ENCODE results near the gene BCOR.
A peak's percentile ranks its signal among the peaks of the same experiment; 100 is the strongest.

Gene BCOR

DNA sequence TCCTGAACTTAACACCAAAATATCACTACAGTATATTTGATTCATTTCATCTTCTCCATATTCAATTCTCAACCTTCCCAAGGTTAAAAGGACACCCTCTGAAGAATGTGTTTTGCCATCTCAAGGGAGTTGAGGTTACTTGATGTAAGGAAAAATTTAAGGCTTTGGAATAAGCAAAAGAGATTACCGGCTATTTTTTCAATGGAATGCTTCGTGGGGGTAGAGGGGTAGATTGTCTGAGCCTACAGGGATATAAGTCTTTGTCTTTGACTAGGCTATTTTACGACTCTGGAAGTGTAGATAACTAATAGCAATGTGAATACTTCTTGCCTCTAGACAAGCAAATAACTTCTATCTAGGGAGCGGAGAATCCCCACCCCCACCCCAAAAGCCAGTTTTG lies 78.2 kb downstream of the BCOR start:
- no peak for DNase-seq (ENCODE audit: low spot score)

DNA sequence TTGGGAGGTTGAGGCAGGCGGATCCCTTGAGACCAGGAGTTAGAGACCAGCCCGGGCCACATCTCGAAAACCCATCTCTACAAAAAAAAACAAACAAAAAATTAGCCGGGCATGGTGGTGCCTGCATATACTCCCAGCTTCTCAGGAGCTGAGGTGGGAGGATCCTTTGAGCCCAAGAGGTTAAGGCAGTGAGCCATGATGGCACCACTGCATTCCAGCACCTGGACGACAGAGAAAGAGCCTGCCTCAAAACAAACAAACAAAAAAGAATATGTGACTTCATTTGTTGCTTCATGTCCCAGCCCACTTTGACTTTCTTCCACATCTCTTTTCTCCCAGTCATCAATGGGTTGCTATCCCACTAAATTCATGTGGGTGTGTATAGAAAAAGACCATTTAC lies 79.7 kb downstream of the BCOR start:
- DNase-seq (ENCODE audit: low spot score) = no peak

DNA sequence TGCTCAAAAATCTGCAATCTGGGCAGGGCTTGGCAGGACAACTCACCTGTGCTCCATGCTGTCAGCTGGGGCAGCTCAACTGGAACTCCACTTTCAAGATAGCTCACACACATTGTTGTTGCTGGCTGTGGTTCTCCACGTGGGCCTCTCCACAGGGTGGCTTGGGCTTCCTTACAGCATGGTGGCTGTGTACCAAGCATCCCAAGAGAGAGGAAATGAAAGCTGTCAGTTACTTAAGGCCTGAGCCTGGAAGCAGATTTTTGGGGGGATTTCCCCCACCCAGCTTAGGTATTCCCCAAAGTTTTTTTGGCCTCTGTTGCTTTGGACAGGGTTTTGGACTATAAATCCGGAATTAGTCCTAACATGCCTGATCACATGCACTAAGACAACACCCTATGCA lies 81.0 kb downstream of the BCOR start:
- no peak for DNase-seq (ENCODE audit: low spot score)

DNA sequence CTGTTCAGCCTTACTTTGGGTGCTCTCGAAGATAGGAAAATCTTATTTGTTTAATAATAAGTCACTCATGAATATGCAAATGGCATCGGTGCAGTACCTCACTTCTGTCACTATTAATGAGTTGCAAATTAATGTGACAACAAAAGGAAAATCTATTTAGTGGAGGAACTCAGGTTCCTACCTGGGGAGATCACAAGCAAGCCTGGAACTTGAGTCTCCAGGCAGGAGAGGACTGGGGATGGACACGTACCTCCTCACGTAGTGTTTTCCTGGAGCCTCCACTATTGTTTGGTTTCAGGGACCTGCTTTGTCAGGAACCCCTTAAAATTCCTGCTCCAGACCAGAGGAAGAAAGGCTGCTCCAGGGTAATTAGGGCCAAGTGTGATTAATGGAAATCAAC lies 82.1 kb downstream of the BCOR start:
- DNase-seq (ENCODE audit: low spot score) = no peak

- no peak for DNase-seq (ENCODE audit: low spot score)
These were observed 84.2 kb downstream of the BCOR start for GRCh38 chrX:40013266-40014195.

DNA sequence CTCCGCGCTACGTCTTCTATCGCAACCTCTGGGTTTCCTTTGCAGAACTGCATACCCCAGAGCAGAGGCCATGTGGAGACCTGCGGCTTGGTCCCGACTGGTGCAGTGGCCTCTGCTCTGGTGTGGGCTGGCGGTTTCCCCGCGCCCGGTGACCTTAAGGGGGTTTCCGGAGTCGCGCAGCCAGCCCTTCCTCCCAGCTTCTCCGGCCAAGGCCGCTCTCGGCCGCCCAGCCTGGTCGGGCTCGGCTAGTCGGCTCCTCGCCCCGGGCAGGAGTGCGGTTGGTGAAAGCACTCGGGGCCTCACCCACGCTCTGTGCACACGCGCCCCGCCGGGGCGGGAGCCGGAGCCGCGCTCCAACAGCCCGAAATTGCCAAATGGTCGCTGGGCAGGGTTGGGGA lies 84.9 kb downstream of the BCOR start:
- DNase-seq (ENCODE audit: low spot score) = peak; percentile 52

DNA sequence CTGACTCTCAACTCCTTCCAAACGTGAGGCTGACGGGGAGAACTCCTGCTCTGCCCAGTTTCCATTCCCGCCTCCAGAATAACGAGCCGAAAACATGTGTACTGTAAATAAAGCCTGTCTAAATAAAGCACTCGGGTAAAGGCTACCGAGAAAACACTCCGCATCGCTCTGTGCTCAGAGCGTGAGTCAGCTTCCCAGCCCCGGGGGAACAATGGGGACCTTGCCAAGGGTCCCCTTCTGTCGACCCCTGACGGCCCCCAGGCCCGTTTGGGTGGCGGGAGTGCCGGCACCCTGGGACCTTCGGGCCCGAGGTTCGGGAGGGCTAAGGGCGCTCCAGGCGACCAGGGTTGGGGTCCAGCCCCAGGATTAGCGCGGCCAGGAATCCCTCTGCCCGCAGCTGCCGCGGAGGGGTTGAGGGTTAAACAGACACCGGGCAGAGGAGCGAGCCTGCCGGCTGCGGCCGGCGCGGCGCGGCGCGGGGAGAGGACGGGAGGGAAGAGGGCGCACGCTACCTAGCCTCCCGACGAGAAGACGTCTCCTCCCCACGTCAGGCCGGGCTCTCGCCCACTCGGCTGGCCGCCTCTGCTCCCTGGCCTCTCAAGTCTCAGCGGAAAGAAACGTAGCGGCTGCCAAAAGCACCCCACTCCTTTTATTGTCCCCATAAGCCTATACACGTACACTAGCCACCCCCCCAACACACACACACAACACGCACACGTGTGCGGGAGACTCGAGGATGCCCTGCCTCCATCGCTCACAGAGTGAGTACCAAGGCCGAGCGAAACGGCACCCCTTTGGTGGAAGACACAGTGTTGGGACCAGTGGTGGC lies 85.5 kb downstream of the BCOR start:
- peak; percentile 77 for DNase-seq (ENCODE audit: low spot score)

DNA sequence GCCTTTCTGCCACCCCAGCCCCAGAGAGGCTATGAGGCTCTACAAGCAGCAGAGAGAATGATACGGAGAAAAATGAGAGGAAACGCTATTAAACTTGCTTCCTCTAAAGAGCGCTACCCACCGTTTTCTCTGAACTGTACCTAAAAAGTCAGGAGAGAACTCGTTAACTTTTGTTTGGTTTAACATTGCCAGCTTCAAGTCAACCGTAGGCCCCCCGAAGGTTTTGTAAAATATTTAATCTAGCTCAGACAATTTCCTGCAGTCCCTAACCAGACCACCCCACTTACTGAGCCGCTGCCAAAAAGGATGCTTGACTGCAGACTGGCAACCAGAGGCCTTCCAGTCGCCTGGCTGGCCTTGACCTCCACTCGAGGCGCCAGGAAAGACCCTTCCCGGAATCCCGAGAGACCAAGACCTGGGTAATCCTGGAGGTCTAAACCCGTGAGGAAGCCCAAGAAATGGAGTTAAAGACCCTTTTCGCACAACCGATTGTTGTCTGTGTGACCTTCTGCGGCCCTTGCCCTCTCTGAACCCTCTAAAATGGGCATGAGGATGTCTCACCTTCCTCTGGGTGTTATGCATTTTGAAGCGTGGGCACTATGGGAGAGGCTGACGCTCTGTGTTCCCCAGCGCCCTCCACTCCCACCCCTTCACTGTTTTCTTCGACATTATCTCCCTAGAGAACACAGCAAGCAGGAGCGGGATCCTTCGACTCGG lies 86.3 kb downstream of the BCOR start:
- DNase-seq (ENCODE audit: low spot score) = no peak

GRCh38 chrX:40010550-40011321 lies 87.0 kb downstream of the BCOR start:
- DNase-seq (ENCODE audit: low spot score) = no peak

DNA sequence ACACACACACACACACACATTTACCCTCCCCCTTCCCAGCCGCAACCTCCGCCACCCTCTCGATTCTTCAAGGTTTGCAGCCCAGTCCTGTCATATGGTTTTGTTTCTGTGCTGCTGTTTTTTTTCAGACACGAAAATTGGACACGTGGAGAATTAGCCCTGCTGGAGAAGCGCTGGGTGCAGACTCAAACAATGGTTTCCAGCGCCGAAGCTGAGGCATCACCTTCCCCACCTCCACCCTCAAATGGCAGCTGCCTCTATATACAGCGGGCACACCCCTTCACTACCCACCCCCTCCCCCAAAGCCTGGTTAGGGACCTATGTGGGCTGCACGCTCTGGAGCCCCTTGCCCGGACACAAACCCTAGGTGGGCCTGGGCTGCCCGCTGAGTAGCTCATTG lies 87.9 kb downstream of the BCOR start:
- no peak for DNase-seq (ENCODE audit: low spot score)

GRCh38 chrX:40009462-40009851 lies 88.3 kb downstream of the BCOR start:
- DNase-seq (ENCODE audit: low spot score) = no peak

DNA sequence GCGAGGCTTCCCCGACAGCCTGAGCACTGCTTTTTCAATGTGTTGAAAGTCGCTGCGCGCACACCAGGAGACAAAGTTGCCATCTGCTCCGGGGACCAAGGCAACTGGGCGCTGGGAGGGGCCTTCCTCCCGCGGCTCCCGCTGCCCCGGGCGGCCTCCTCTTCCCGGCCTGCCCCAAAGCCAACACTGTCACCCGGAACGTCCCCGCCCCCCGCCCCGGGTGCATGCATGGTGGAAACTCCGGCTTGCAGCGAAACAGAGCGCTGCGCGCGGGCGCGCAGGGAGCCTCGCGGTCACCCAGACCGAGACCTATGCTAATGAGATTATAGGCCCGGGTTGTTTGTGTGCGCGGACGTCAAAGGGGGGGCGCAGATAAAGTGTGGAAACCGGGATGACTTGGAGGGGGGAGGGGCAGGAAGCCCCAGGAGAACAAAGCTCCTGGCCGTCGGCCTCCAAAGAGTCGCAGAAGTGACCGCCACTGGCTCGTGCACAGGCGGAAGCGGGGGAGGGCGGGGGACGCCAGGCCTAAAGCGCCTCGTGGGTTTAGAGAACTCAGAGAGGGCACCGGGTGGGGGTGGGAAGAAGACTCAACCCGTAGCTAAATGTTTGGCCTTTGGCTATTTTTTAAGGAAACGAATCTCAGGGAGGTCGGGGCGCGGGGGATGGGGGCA lies 88.8 kb downstream of the BCOR start:
- no peak for DNase-seq (ENCODE audit: low spot score)

- no peak for DNase-seq (ENCODE audit: low spot score)
These were observed 89.7 kb downstream of the BCOR start for GRCh38 chrX:40007756-40008705.

- DNase-seq (ENCODE audit: low spot score) = no peak
These were observed 90.5 kb downstream of the BCOR start for GRCh38 chrX:40007131-40007755.

DNA sequence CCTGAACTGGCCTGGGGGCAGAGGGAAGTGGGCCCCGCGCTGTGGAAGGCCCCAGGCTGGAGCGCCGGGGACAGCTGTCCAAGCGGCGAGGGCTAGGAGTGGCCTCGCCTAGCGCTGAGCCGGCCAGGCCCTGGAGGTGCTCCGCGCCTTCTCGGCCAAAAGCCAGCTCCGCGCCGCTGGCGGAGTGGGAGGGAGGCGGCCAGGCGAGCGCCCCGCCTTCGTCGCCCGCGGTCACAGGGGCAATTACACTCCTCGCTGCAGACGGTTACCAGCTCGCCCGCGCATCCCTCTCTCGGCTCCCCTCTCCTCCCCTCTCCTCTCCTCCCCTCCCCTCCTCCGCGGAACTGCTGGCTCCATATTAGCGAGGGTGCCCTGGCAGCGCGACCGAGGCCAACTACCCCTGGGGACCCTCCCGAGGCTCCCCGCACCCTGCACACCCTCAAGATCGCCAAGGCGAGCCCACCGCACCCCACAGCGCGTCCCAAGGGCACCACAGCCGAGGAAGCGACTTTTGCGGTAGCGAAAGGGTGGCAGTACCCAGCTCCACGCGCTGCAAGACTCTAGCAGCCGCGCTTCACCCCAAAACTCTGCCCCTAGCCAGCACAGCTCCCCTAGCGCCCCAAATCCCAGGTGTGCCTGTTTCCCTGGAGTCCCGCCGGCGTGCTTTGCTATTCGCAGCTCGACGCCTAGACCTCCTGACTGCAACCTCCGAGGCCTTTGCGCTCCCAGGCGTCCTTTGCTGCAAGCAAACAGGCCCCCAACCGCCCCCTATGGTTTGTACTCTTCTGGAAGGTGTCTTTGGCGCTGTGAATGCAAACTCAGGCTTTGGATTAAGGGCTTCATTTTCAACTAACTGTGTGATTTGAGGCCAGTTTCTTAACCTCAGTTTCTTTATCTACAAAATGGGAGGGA lies 91.4 kb downstream of the BCOR start:
- no peak for DNase-seq (ENCODE audit: low spot score)

- no peak for DNase-seq (ENCODE audit: low spot score)
These were observed 92.3 kb downstream of the BCOR start for GRCh38 chrX:40005292-40006011.

DNA sequence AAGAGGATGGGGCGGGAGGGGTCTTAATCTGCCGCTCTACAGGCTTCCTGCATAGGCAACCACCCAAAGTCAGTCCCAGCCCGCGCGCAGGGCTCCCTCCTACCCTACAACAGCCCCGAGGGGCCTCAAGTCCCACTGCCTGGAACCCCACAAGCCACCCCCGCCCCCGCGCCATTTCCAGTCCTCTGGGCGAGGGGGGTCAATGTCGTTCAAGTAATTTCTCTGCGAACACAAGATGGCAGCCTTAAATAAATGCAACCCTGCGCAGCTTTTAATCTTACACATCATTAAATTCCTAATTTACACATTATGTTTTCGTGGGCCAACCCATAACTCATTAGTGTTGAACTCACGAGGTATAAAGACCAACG lies 92.9 kb downstream of the BCOR start:
- no peak for DNase-seq (ENCODE audit: low spot score)

GRCh38 chrX:40004246-40004535 lies 93.6 kb downstream of the BCOR start:
- DNase-seq (ENCODE audit: low spot score) = no peak
